CD4-positive, alpha-beta T cell treated with Interleukin-17A for 1 hour (primary cell): Measurements from ENCODE around the gene P2RY8.
A peak's percentile ranks its signal among the peaks of the same experiment; 100 is the strongest.
"Not testable (repeated sequence)": the region's sequence is repeated elsewhere in the genome, so short reads cannot be mapped to it uniquely, and the experiment has no call there.

ENCODE experiments used
- DNase-seq: peaks from one replicate; pipeline ENCODE4 v3.0.0-alpha.2; 2020

P2RY8 gene

GRCh38 chrX:1485033-1485432 is 52.0 kb downstream of the P2RY8 start:
- DNase-seq = no peak

- DNase-seq = no peak
Observed at GRCh38 chrX:1484638-1485019, 52.4 kb downstream of the P2RY8 start.

GRCh38 chrX:1483843-1484637 is 52.9 kb downstream of the P2RY8 start:
- DNase-seq = no peak

- not testable (repeated sequence) for DNase-seq
Observed at GRCh38 chrX:1482530-1482928, 54.5 kb downstream of the P2RY8 start.

- peak; percentile 84 for DNase-seq
Observed at GRCh38 chrX:1481636-1482529, 55.1 kb downstream of the P2RY8 start.

- no peak for DNase-seq
Observed at GRCh38 chrX:1480082-1480785, 56.8 kb downstream of the P2RY8 start.

- no peak for DNase-seq
Observed at GRCh38 chrX:1477801-1478458, 59.1 kb downstream of the P2RY8 start.

GRCh38 chrX:1477229-1477628 is 59.8 kb downstream of the P2RY8 start:
- DNase-seq = no peak

GRCh38 chrX:1476682-1477081 is 60.3 kb downstream of the P2RY8 start:
- DNase-seq = no peak

GRCh38 chrX:1475881-1476280 is 61.1 kb downstream of the P2RY8 start:
- DNase-seq = no peak

- DNase-seq = no peak
Observed at GRCh38 chrX:1475481-1475880, 61.5 kb downstream of the P2RY8 start.

GRCh38 chrX:1474593-1474992 is 62.4 kb downstream of the P2RY8 start:
- not testable (repeated sequence) for DNase-seq

- no peak for DNase-seq
Observed at GRCh38 chrX:1472975-1473374, 64.0 kb downstream of the P2RY8 start.

- peak; percentile 84 for DNase-seq
Observed at GRCh38 chrX:1468250-1468772, 68.7 kb downstream of the P2RY8 start.

- DNase-seq = peak; percentile 66
Observed at GRCh38 chrX:1466971-1467561, 69.9 kb downstream of the P2RY8 start.

GRCh38 chrX:1466232-1466661 is 70.7 kb downstream of the P2RY8 start:
- no peak for DNase-seq

- DNase-seq = no peak
Observed at GRCh38 chrX:1465286-1466231, 71.4 kb downstream of the P2RY8 start.

GRCh38 chrX:1464971-1465285 is 72.1 kb downstream of the P2RY8 start:
- DNase-seq = no peak

- peak; percentile 47 for DNase-seq
Observed at GRCh38 chrX:1464041-1464970, 72.7 kb downstream of the P2RY8 start.

GRCh38 chrX:1463581-1463980 is 73.4 kb downstream of the P2RY8 start:
- no peak for DNase-seq
